GM19467 (cell line): ENCODE results near the gene TMEM59L.
"Not testable (repeated sequence)": the region's sequence is repeated elsewhere in the genome, so short reads cannot be mapped to it uniquely, and the experiment has no call there.

Experiments
- ATAC-seq: cut with Tn5 transposase; IDR thresholded peaks from one replicate; pipeline ENCODE4 v1.9.1; 2021; ENCODE audit warnings: mild to moderate bottlenecking, moderate library complexity; ENCODE audit not compliant: unreplicated experiment

The TMEM59L gene

GRCh38 chr19:18593367-18594095, 19.1 kb upstream of the TMEM59L start:
- no peak for ATAC-seq

GRCh38 chr19:18594096-18594823, 18.4 kb upstream of the TMEM59L start:
- ATAC-seq, result no peak

- ATAC-seq, result no peak
Observed at GRCh38 chr19:18594824-18595373, 17.8 kb upstream of the TMEM59L start.

GRCh38 chr19:18595475-18595874, 17.2 kb upstream of the TMEM59L start:
- no peak for ATAC-seq

GRCh38 chr19:18596752-18597157, 15.9 kb upstream of the TMEM59L start:
- no peak for ATAC-seq

GRCh38 chr19:18597809-18598660, 14.6 kb upstream of the TMEM59L start:
- ATAC-seq, result no peak

GRCh38 chr19:18599485-18599884, 13.2 kb upstream of the TMEM59L start:
- ATAC-seq, result no peak

GRCh38 chr19:18600692-18601397, 11.8 kb upstream of the TMEM59L start:
- not testable (repeated sequence) for ATAC-seq

GRCh38 chr19:18601875-18602274, 10.8 kb upstream of the TMEM59L start:
- ATAC-seq, result no peak

- no peak for ATAC-seq
Observed at GRCh38 chr19:18603255-18603957, 9.3 kb upstream of the TMEM59L start.

GRCh38 chr19:18603958-18604819, 8.5 kb upstream of the TMEM59L start:
- no peak for ATAC-seq

- ATAC-seq, result no peak
Observed at GRCh38 chr19:18604820-18605159, 7.9 kb upstream of the TMEM59L start.

- no peak for ATAC-seq
Observed at GRCh38 chr19:18605196-18605545, 7.5 kb upstream of the TMEM59L start.

GRCh38 chr19:18605546-18606280, 7.0 kb upstream of the TMEM59L start:
- ATAC-seq, result no peak

- ATAC-seq, result no peak
Observed at GRCh38 chr19:18606281-18607225, 6.1 kb upstream of the TMEM59L start, which contains the start of gene CRLF1. CRLF1 (minus strand) TSS chr19:18606799; CDS start chr19:18606656, 143 bp downstream.

GRCh38 chr19:18607226-18608101, 5.2 kb upstream of the TMEM59L start:
- ATAC-seq, result no peak
